Ectodermal cell (in vitro differentiated cells): ENCODE measurements around the gene ADGRF3.

ENCODE experiments used
- H3K27ac ChIP-seq: 2 replicates; pipeline ENCODE4 v1.7.0; 2013; ENCODE audit warnings: mild to moderate bottlenecking, low read depth, low read length; ENCODE audit not compliant: insufficient read depth, poor library complexity, severe bottlenecking
- H3K27me3 ChIP-seq: 2 replicates; pipeline ENCODE4 v1.7.0; 2013; ENCODE audit warnings: mild to moderate bottlenecking, low read length; ENCODE audit not compliant: insufficient read depth, control insufficient read depth, poor library complexity, severe bottlenecking
- H3K36me3 ChIP-seq: one replicate; pipeline ENCODE4 v1.7.0; 2013; ENCODE audit warnings: low read length; ENCODE audit not compliant: control insufficient read depth, insufficient read depth
- H3K4me1 ChIP-seq: one replicate; pipeline ENCODE4 v1.7.0; 2013; ENCODE audit warnings: low read length; ENCODE audit not compliant: control insufficient read depth, insufficient read depth
- H3K4me3 ChIP-seq: 2 replicates; pipeline ENCODE4 v1.7.0; 2013; ENCODE audit warnings: low read depth, low read length, control low read depth; ENCODE audit not compliant: insufficient read depth
- H3K9me3 ChIP-seq: 2 replicates; pipeline ENCODE4 v1.7.0; 2013; ENCODE audit warnings: mild to moderate bottlenecking, low read length, moderate library complexity; ENCODE audit not compliant: control insufficient read depth
- WGBS, 2 experiments: methylation state at CpG; one replicate each; pipeline ENCODE4 v1.1.7; 2013; ENCODE audit warnings: missing lambda C conversion rate in 2 of 2; 5-methylcytosine and 5-hydroxymethylcytosine counted together

Gene ADGRF3

DNA sequence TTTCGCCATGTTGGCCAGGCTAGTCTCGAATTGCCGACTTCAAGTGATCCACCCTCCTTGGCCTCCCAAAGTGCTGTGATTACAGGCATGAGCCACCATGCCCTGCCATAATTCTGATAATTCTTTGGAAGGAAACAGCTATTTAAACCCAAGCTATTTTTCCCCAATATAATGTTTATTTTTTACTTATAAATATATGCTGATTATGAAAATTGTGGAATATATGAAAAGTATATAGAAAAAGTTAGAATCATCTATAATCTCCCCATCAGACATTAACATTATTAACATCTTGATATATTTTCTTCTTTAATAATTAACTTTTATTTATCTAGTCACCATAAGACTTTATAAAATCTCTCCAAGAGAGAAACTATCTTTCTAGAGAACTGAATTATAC, 60.7 kb downstream of the ADGRF3 start:
- Histone ChIP-seq H3K36me3 (peaks cover 12% of the 10 kb centered on the region), H3K4me3 (no peak overlapping the region), H3K27me3 (no peaks in the 10 kb centered on the region), H3K4me1 (no peaks in the 10 kb centered on the region), H3K27ac (no peak overlapping the region), H3K9me3 (no peaks in the 10 kb centered on the region)
- WGBS, 2 experiments, result 94 to 95% methylated on average over 3 of the region's 3 CpGs

DNA sequence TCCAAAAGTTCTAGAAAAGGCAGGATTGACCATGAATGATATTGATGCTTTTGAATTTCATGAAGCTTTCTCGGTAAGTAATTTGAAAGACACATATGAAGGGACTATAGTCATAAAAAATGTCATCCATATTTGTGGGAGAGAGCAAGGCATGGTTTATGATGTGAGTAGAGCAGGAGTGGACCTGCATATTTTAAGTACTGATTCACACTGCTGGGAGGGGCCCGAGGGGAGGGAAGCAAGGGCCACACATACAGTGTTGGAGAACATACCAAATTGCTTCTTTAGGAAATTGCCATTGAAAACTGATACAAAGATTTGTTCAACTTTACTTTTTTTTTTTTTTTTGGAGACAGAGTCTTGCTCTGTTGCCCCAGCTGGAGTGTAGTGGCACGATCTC, 62.5 kb downstream of the ADGRF3 start:
- WGBS, 2 experiments, result 94 to 100% methylated on average over 3 of the region's 3 CpGs
- no peak overlapping the region for H3K4me3 ChIP-seq
- peaks cover 12% of the 10 kb centered on the region for H3K36me3 ChIP-seq
- no peak overlapping the region for H3K27ac ChIP-seq
- H3K27me3 ChIP-seq, result no peaks in the 10 kb centered on the region
- H3K4me1 ChIP-seq, result no peaks in the 10 kb centered on the region
- no peaks in the 10 kb centered on the region for H3K9me3 ChIP-seq

DNA sequence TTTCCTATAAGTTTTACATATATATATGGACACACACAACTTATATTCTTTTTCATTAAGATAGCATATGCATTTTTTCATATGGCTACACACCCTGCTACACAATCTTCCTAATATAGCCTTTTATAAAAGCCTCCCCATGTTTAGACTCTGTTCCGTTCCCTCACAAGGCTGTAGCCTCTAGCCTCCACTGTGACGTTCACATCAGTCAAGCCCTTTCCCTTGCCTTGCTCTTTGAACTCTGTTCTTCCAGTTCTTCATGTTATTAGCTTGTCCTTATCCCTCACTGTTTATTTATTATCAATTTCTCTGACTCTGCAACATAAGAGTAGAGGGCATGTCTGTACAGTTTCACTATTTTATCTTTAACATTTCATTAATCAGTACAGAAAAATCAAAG, 63.0 kb downstream of the ADGRF3 start:
- Histone ChIP-seq H3K9me3 (no peaks in the 10 kb centered on the region), H3K27me3 (no peaks in the 10 kb centered on the region), H3K4me3 (no peak overlapping the region), H3K36me3 (peaks cover 12% of the 10 kb centered on the region), H3K27ac (no peak overlapping the region), H3K4me1 (no peaks in the 10 kb centered on the region)
- WGBS, 2 experiments, result 94% methylated on average over 2 of the region's 2 CpGs

DNA sequence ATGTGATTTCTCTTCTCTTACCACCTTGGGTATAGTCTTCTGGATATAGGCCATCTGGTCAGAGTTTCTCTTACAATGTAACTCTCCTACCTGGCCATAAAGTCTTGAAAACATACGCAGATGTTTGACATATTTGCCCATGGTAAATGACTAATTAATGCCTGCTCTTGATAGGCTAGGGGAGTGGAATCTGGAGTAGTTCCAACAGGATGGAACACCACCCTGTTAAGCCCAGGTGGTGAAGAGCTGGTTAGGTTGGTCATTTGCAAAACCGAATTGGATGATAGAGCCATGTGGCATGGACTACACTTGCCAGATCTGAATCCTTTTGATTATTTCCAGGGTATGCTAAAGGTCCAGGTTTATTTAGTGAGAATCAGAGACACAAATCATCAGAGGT, 65.4 kb downstream of the ADGRF3 start:
- H3K4me1 ChIP-seq, result no peaks in the 10 kb centered on the region
- no peak overlapping the region for H3K4me3 ChIP-seq
- H3K27ac ChIP-seq, result no peak overlapping the region
- no peaks in the 10 kb centered on the region for H3K9me3 ChIP-seq
- peaks cover 5% of the 10 kb centered on the region for H3K36me3 ChIP-seq
- no peaks in the 10 kb centered on the region for H3K27me3 ChIP-seq
- WGBS, 2 experiments, result 87 to 95% methylated on average over 2 of the region's 2 CpGs

DNA sequence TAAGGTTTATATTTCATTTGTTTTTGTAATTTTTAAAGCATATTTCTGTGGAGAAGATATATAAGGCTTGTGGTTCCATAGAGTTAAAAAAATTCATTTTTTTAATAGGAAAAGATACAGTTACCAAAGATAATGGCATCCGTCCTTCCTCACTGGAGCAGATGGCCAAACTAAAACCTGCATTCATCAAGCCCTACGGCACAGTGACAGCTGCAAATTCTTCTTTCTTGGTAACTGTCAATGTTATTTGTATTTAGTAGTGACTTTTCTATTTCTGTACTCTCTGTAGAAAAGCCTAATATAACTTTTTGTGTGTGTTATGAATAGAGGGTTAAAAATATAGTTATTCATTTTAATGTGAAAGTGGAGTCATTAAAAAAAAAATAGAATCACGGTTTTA, 66.7 kb downstream of the ADGRF3 start:
- Histone ChIP-seq H3K4me3 (no peak overlapping the region), H3K4me1 (no peaks in the 10 kb centered on the region), H3K27ac (no peak overlapping the region), H3K9me3 (no peaks in the 10 kb centered on the region), H3K27me3 (no peaks in the 10 kb centered on the region), H3K36me3 (peaks cover 5% of the 10 kb centered on the region)
- WGBS, 2 experiments, result 96 to 100% methylated on average over 2 to 3 of the region's 3 CpGs

DNA sequence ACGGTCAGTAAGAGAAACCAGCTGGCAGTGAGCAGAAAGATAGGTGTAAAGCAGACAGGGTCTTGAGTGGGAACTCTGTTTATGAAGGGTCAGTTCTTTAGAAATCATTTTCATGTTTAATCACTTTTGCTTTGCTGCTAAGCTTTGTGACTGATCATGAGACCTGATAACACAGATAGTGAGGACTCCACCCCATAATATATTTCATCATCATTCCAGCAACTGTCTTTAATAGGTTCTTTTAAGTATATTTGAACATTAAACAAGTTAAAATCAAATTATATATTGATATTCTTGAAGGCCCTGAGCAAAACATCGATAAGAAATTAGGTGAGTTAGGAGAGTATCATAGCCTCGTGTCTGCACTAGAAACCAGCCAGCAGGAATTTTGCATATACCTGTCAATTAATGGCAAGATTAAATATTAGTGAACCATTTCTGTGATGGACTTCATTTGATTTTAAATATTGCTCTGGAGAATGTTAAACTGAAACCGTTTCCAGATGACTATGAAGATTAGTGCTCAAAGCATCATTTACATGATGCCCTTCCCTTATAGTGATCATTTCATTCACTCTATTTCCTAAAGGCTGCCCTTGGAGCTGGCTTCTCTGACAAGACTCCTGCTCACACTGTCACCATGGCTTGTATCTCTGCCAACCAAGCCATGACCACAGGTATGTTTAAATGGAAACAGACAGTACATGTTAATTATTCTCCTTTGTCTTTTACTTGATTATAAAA, 69.9 kb downstream of the ADGRF3 start:
- H3K4me3 ChIP-seq, result no peak overlapping the region
- 90 to 92% methylated on average over 4 of the region's 4 CpGs for WGBS, 2 experiments
- H3K9me3 ChIP-seq, result no peaks in the 10 kb centered on the region
- H3K27me3 ChIP-seq, result no peaks in the 10 kb centered on the region
- no peaks in the 10 kb centered on the region for H3K36me3 ChIP-seq
- no peak overlapping the region for H3K27ac ChIP-seq
- no peaks in the 10 kb centered on the region for H3K4me1 ChIP-seq

DNA sequence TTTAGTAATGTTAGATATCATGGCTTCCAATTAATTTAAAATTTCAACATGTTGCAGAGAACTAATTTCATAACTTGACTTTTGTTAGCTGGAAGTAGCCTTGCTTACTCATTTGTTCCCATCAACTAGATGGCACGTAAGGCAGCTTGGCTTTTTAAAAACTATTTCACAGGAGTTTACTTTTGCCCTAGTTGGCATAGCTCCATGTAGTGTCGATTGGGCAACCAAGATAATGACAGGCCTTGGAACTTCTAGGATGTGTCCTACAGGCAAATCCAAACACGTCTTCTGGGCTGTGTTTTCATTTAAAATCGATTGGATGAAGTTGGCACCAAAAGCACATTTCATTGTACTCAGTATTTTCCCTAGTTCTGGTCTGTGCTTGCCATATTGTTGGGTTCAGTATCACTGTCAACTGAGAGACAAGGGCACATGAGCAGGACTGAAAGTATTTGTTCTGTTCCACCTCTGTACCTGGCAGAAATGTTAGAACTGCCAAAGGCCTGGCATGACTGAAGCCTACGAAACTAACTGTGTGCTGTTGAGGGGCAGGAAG, 72.5 kb downstream of the ADGRF3 start:
- Histone ChIP-seq H3K4me3 (no peak overlapping the region), H3K27me3 (no peaks in the 10 kb centered on the region), H3K4me1 (no peaks in the 10 kb centered on the region)

DNA sequence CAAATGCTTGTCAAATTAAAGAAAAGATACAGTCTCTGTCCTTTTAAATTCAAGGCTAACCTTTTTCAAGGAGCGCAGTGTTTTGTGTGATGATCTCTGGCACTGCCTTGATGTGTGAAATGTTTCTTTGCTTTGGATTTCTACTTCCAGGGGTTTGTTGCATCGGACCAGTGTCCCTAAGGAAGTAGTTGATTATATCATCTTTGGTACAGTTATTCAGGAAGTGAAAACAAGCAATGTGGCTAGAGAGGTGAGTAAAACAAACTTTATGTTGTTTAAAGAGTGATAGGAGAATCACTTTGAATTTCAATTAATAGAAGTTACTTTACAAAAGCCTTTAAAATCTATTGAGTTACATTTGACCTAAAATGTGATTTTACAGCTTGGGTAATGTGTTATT, 73.1 kb downstream of the ADGRF3 start:
- no peaks in the 10 kb centered on the region for H3K27me3 ChIP-seq
- no peak overlapping the region for H3K27ac ChIP-seq
- no peak overlapping the region for H3K4me3 ChIP-seq
- H3K36me3 ChIP-seq, result no peaks in the 10 kb centered on the region
- no peaks in the 10 kb centered on the region for H3K4me1 ChIP-seq
- 97 to 100% methylated on average over 2 of the region's 2 CpGs for WGBS, 2 experiments
- H3K9me3 ChIP-seq, result no peaks in the 10 kb centered on the region

More for the DNA sequence above, 72.5 kb downstream of the ADGRF3 start:
- Histone ChIP-seq H3K36me3 (no peaks in the 10 kb centered on the region), H3K27ac (no peak overlapping the region), H3K9me3 (no peaks in the 10 kb centered on the region)
- 93 to 96% methylated on average over 5 of the region's 5 CpGs for WGBS, 2 experiments

DNA sequence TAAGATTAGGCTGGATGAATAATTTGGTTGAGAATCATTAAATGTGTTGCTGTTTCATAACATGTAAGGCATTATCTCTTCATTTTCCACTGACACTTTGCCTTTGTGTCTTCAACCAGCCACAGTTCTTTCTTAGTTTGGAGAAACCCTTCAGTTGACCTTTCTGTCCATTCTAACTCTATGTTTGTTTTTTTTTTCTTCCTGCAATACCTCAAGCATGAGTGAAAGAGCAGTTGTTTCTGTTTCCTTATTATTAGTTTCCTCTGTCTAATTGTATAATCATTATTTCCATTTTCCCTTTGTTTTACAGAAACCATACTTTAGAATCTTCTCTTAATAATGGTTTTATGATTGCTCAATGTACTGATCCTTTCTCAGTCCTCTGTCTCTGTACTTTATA, 76.2 kb downstream of the ADGRF3 start:
- H3K36me3 ChIP-seq, result no peaks in the 10 kb centered on the region
- no peaks in the 10 kb centered on the region for H3K27me3 ChIP-seq
- no peaks in the 10 kb centered on the region for H3K9me3 ChIP-seq
- H3K27ac ChIP-seq, result no peak overlapping the region
- H3K4me3 ChIP-seq, result no peak overlapping the region
- H3K4me1 ChIP-seq, result no peaks in the 10 kb centered on the region

DNA sequence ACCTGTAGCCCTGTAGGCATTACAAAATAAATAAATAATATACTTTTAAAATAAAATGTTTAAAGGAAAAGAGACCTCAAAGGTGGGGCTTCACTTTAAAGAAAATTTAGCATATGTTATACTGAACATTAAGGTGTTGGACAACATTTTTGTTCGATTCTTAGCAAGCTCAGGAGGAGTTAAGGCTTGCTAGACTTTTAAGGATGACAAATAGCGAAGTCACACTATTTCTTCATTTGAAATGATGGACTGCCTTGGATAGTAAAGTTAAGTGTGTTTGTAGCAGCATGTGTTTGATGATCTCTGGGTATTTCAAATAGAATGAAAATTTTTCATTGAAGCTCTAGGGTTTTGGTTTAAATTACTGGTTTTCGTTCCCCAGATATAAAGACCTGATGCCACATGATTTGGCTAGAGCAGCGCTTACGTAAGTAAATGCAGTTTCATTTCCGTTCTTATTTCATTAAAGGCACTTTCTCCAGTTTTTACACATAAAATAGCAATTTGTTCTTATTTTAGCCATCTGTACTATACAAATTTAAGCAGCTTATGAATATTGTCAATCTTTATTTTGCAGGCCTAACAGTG, 76.9 kb downstream of the ADGRF3 start:
- no peaks in the 10 kb centered on the region for H3K9me3 ChIP-seq
- WGBS, 2 experiments, result 94 to 97% methylated on average over 6 of the region's 6 CpGs
- H3K4me3 ChIP-seq, result no peak overlapping the region
- no peaks in the 10 kb centered on the region for H3K36me3 ChIP-seq
- no peaks in the 10 kb centered on the region for H3K4me1 ChIP-seq
- H3K27me3 ChIP-seq, result no peaks in the 10 kb centered on the region
- H3K27ac ChIP-seq, result no peak overlapping the region
